Measurements from ENCODE around the gene AFG3L2.

Gene AFG3L2

DNA sequence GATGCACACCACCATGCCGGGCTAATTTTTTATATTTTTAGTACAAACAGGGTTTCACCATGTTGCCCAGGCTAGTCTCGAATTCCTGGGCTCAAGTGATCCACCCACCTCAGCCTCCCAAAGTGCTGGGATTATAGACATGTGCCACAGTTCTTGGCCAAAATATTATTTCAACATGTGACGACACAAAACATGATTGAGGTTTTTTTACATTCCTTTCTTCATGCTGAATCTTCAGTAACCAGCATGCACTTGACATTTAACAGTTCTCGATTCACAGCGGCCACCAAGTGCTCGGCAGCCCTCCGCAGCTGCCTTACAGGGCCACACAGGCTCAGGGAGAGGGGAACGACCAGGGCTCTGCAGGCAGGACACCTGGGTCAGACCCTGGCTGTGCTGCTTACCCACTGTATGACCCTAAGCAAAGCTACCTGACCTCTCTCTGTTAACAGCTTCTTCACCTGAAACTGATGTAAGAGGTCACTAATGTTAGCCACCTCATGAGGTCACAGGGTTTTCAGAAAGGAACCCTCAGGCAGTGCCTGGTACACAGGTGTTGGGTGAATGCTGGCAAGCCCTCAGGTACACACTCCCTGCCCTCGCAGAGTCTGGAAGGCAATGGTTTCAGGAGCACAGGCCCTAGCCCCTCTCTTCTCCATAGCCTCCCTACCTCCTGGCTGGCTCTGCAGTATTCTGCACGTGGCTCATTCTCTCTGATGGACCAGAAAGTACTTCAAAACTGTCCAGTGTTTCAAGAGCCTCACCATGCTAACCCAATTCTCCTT, 43.3 kb downstream of the AFG3L2 start:
- TF ChIP-seq, protein P1, sequence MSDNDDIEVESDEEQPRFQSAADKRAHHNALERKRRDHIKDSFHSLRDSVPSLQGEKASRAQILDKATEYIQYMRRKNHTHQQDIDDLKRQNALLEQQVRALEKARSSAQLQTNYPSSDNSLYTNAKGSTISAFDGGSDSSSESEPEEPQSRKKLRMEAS (IDR thresholded peaks at IDR 0.05; ENCODE audit: low read depth, low read length), result no peak
- TF ChIP-seq, protein P2, sequence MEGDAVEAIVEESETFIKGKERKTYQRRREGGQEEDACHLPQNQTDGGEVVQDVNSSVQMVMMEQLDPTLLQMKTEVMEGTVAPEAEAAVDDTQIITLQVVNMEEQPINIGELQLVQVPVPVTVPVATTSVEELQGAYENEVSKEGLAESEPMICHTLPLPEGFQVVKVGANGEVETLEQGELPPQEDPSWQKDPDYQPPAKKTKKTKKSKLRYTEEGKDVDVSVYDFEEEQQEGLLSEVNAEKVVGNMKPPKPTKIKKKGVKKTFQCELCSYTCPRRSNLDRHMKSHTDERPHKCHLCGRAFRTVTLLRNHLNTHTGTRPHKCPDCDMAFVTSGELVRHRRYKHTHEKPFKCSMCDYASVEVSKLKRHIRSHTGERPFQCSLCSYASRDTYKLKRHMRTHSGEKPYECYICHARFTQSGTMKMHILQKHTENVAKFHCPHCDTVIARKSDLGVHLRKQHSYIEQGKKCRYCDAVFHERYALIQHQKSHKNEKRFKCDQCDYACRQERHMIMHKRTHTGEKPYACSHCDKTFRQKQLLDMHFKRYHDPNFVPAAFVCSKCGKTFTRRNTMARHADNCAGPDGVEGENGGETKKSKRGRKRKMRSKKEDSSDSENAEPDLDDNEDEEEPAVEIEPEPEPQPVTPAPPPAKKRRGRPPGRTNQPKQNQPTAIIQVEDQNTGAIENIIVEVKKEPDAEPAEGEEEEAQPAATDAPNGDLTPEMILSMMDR (IDR thresholded peaks at IDR 0.05; ENCODE audit: low read depth, low read length), result no peak
- TF ChIP-seq POLR2A (IDR thresholded peaks at IDR 0.05; ENCODE audit: extremely low read depth, insufficient read length) (no peak), MYC (IDR thresholded peaks at IDR 0.05; ENCODE audit: low read depth, low read length) (no peak)
- H3K4me3 ChIP-seq (ENCODE audit: low read depth, low read length), result no peak overlapping the region
- DNase-seq (ENCODE audit: low read depth), result no peak

DNA sequence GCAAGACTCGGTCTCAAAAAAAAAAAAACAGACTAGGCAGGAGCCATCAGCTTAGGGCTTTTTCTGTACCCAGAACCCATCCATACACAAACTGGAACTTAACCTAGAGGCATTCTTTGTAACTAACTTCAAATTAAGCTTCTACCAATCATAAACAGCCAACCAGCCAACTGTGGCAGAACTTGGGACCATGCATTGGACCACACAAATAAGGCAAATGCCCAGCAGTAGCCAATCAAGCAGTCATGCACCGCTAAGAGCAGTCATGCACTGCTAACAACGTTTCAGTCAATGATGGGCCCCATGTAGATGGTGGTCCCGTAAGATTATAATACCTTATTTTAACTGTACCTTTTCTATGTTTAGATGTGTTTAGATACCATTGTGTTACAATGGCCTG, 46.3 kb downstream of the AFG3L2 start:
- DNase-seq (ENCODE audit: low read depth), result no peak
- TF ChIP-seq MYC (IDR thresholded peaks at IDR 0.05; ENCODE audit: low read depth, low read length) (no peak), POLR2A (IDR thresholded peaks at IDR 0.05; ENCODE audit: extremely low read depth, insufficient read length) (no peak)
- TF ChIP-seq, protein P1 (IDR thresholded peaks at IDR 0.05; ENCODE audit: low read depth, low read length), result no peak
- TF ChIP-seq, protein P2 (IDR thresholded peaks at IDR 0.05; ENCODE audit: low read depth, low read length), result no peak

DNA sequence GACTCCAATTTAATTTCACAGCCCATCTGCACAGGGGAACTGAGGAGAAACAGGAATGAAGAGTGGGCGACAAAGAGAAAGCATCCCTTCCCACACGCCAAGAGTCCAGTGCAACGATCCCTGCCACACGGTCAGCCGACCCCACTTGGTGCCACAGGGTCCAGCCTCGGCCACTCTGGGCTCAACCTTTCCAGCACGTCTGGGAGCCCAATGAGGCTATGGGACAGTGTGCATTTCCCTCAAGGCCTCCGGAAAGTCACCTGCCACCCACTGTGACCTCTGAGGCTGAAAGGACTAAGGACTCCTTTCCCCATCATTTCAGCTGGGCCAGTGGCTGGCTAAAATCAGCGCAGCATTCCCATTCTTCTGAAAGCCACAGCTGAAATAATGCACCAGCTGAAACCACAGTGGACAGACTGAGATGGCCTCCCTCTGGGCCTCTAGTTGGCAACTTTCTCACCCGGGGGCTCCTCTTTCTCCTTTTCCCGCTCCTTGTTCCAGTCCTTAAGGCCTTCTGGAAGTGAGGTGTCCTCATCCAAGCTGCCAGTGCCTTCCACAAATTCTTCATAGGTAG, 47.8 kb downstream of the AFG3L2 start:
- no peak for DNase-seq (ENCODE audit: low read depth)
- TF ChIP-seq MYC (IDR thresholded peaks at IDR 0.05; ENCODE audit: low read depth, low read length) (no peak), POLR2A (IDR thresholded peaks at IDR 0.05; ENCODE audit: extremely low read depth, insufficient read length) (no peak)
- TF ChIP-seq, protein P1 (IDR thresholded peaks at IDR 0.05; ENCODE audit: low read depth, low read length), result no peak
- TF ChIP-seq, protein P2 (IDR thresholded peaks at IDR 0.05; ENCODE audit: low read depth, low read length), result no peak
- H3K4me3 ChIP-seq (ENCODE audit: low read depth, low read length), result no peak overlapping the region

More for the DNA sequence above, 46.3 kb downstream of the AFG3L2 start:
- no peak overlapping the region for H3K4me3 ChIP-seq (ENCODE audit: low read depth, low read length)

DNA sequence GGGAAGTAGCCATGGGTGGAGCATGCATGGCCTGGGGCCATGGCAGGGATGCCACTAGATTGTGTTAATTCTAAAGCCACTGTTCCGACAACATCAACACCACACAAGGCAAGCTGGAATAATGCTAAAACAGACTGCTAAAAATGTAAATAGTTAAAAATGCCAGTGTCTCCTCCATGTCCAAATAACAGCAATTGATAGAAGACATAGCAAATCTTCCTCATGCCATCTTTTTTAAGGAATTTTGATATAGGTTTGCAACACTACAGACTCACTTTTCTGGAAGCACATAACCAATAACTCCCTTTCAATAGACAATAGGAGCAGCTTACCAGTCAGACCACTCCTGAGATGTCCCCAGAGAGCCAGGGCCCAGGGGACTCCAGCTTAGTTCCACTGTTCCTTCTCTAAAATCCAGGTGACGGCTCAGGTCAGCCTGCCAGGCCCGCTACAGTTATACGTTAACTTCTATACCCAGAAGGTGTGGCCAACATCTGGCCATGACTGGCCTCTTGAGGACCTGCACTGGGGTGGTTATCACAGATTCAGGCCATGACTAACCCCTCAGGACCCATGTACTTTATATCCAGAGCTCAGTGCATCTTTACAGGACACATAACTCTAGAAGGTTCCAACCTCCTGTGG, 48.7 kb downstream of the AFG3L2 start:
- no peak for DNase-seq (ENCODE audit: low read depth)
- H3K4me3 ChIP-seq (ENCODE audit: low read depth, low read length), result no peak overlapping the region
- TF ChIP-seq, protein P2 (IDR thresholded peaks at IDR 0.05; ENCODE audit: low read depth, low read length), result no peak
- TF ChIP-seq MYC (IDR thresholded peaks at IDR 0.05; ENCODE audit: low read depth, low read length) (no peak), POLR2A (IDR thresholded peaks at IDR 0.05; ENCODE audit: extremely low read depth, insufficient read length) (no peak)
- TF ChIP-seq, protein P1 (IDR thresholded peaks at IDR 0.05; ENCODE audit: low read depth, low read length), result no peak

DNA sequence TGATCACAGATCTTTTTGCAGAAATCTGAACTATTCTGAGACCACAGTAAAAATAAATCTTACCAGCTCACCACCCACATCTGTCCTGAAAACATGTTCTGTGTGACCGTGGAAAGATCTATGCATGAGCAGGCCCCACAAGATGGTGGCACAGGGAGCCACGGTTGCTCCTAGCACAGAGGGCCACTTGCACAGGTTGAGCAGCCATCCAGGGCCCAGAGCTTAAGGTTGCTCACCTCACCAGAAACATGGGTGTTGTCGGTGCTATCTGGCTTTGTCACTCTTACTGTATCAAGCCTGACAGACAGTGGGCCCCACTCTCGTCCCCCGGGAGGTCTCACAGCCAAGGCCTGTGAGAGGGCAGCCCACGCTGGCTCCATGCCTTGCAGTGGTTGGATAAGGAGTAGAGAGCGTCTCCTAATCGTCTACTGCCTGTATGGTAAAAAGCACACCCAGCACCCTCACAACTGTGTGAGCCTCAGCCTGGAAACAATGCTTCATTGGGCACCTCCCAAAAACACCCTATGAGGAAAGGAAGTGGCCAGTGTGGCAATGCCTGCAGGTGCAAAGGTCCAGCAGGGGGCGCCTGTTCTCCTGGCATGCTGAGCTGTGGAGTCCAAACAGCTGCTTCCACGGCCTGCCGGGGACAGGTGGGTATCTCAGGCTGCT, 49.4 kb downstream of the AFG3L2 start:
- H3K4me3 ChIP-seq (ENCODE audit: low read depth, low read length), result no peak overlapping the region
- no peak for TF ChIP-seq POLR2A (IDR thresholded peaks at IDR 0.05; ENCODE audit: extremely low read depth, insufficient read length)
- TF ChIP-seq, protein P1 (IDR thresholded peaks at IDR 0.05; ENCODE audit: low read depth, low read length), result peak; percentile 21; the same call in 1 of the 2 replicates
- no peak for TF ChIP-seq MYC (IDR thresholded peaks at IDR 0.05; ENCODE audit: low read depth, low read length)
- TF ChIP-seq, protein P2 (IDR thresholded peaks at IDR 0.05; ENCODE audit: low read depth, low read length), result peak; percentile 98
- peak; percentile 89 for DNase-seq (ENCODE audit: low read depth)

Measured in NB4 (cell line).